ENCODE data around the gene KCNJ13. TPM values are rescaled to one million over a fixed set of nuclear protein-coding genes. Genes with fewer than 3 reads are reported as not detected.

KCNJ13 gene
- total and polyA plus RNA-seq, 8 donors: 0.37 TPM; not detected in 7

GRCh38 chr2:232783278-232783677 is 6.9 kb upstream of the KCNJ13 start:
- no peak for FAIRE-seq
- Histone ChIP-seq H3K4me1 (peaks cover 3 to 25% (median 23%) of the 10 kb centered on the region in 3 donors), H3K36me3 (no peaks in the 10 kb centered on the region), H3K27me3 (no peaks in the 10 kb centered on the region), H3K27ac (no peak overlapping the region), H3K9me3 (no peaks in the 10 kb centered on the region), H3K4me3 (no peak overlapping the region)
- DNase-seq: no peak
- ATAC-seq: no peak
- intact Hi-C loops (cut with DNase I): no loop called here
- no peak for TF ChIP-seq CTCF (IDR thresholded peaks at IDR 0.05)

- peak overlapping the region in 2 of 4 donors; percentile 15 to 47 for H3K27ac ChIP-seq
- FAIRE-seq: no peak
- no peak for TF ChIP-seq CTCF (IDR thresholded peaks at IDR 0.05)
- DNase-seq: peak in 1 of 6 donors; percentile 23
- intact Hi-C loops (cut with DNase I): no loop called here
- H3K9me3 ChIP-seq: no peaks in the 10 kb centered on the region
- peaks cover 5 to 25% (median 23%) of the 10 kb centered on the region in 3 donors for H3K4me1 ChIP-seq
- H3K36me3 ChIP-seq: no peaks in the 10 kb centered on the region
- no peak overlapping the region for H3K4me3 ChIP-seq
- ATAC-seq: peak; percentile 59 to 93 (median 76)
- H3K27me3 ChIP-seq: no peaks in the 10 kb centered on the region
Measured at GRCh38 chr2:232781765-232782164, 5.4 kb upstream of the KCNJ13 start.

GRCh38 chr2:232779934-232780333 is 3.6 kb upstream of the KCNJ13 start:
- Histone ChIP-seq H3K36me3 (no peaks in the 10 kb centered on the region), H3K4me3 (no peak overlapping the region), H3K27me3 (no peaks in the 10 kb centered on the region), H3K9me3 (no peaks in the 10 kb centered on the region), H3K27ac (peak overlapping the region in 1 of 4 donors; percentile 36), H3K4me1 (peaks cover 15 to 33% (median 33%) of the 10 kb centered on the region in 3 donors)
- FAIRE-seq (peak; percentile 17), DNase-seq (peak in 3 of 6 donors; percentile 36 to 78 (median 42)), ATAC-seq (peak; percentile 71 to 82 (median 73))
- TF ChIP-seq CTCF (IDR thresholded peaks at IDR 0.05): no peak
- WGBS, 2 donors: 11 to 14% methylated on average over 1 of the region's 1 CpG
- intact Hi-C loops (cut with DNase I): no loop called here

- no peaks in the 10 kb centered on the region for H3K36me3 ChIP-seq
- TF ChIP-seq CTCF (IDR thresholded peaks at IDR 0.05): no peak
- H3K4me1 ChIP-seq: peaks cover 15 to 33% (median 33%) of the 10 kb centered on the region in 3 donors
- H3K4me3 ChIP-seq: no peak overlapping the region
- peak overlapping the region in 1 of 4 donors; percentile 36 for H3K27ac ChIP-seq
- intact Hi-C loops (cut with DNase I): no loop called here
- no peaks in the 10 kb centered on the region for H3K9me3 ChIP-seq
- FAIRE-seq: no peak
- DNase-seq: no peak
- 36 to 38% methylated on average over 3 of the region's 3 CpGs for WGBS, 2 donors
- H3K27me3 ChIP-seq: no peaks in the 10 kb centered on the region
- peak in 1 of 4 donors; percentile 12 for ATAC-seq
Measured at GRCh38 chr2:232779465-232779864, 3.1 kb upstream of the KCNJ13 start.

GRCh38 chr2:232777276-232777675 is 911 bp upstream of the KCNJ13 start:
- Histone ChIP-seq H3K27ac (no peak overlapping the region), H3K4me3 (no peak overlapping the region), H3K4me1 (peaks cover 15 to 33% (median 33%) of the 10 kb centered on the region in 3 donors), H3K36me3 (no peaks in the 10 kb centered on the region), H3K27me3 (no peaks in the 10 kb centered on the region), H3K9me3 (no peaks in the 10 kb centered on the region)
- FAIRE-seq (no peak), DNase-seq (no peak), ATAC-seq (no peak)
- intact Hi-C loops (cut with DNase I): no loop called here
- 68 to 71% methylated on average over 5 of the region's 5 CpGs for WGBS, 2 donors
- no peak for TF ChIP-seq CTCF (IDR thresholded peaks at IDR 0.05)

All from pancreas (tissue), 10 donors.